ENCODE results near the gene EIF3A. TPM values are rescaled to one million over a fixed set of nuclear protein-coding genes. Genes with fewer than 3 reads are reported as not detected.
"Not testable (repeated sequence)": the region's sequence is repeated elsewhere in the genome, so short reads cannot be mapped to it uniquely, and the experiment has no call there.

EIF3A gene
- 69.6 and 95.7 TPM in 2 replicates for total RNA-seq

DNA sequence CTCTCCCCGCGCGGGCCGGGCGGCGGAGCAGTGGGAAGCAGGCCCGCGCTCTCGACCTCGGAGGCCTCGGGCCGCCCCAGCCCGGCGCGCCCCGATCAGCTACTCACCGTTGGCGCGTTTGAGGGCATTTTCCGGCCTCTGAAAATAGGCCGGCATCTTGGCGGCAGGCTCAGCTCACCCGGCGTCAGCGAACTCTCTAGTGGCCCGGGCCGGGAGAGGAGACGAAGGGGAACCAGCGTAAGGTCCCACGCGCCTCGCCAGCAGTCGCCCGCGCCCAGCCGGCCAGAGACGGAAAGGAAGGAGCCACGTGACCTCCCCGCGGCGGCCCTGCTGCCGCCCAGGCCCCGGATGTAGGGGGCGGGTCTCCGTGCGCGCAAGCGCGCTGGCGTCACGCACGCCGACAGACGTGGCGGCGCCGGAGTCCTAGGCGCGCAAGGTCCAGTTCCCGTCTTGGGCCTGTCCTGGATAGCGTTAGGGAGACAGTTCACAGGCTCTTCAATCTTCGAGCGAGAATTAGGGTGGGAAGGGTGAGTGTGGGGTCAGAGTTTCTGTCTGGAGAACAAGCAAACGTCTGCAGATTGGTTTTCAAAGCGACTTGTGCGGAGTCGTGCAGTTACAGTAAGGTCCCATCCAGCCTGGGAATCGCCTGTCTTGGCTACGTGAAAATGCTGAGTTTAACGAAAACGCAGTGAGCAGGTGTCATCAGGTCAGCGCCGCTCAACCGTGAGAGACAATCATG, at the start of gene EIF3A:
Gene EIF3A (minus strand): TSS at position 297 of the 739 bp plus-strand sequence. CDS start 141 bp downstream, at position 156.
- peak; percentile 84 to 93 for DNase-seq (ENCODE audit: low read depth in 2 of 2)

- DNase-seq (ENCODE audit: low read depth in 2 of 2), result no peak
Observed at GRCh38 chr10:119129721-119130120, 49.1 kb upstream of the EIF3A start.

- DNase-seq (ENCODE audit: low read depth in 2 of 2), result no peak
Observed at GRCh38 chr10:119125942-119126341, 45.3 kb upstream of the EIF3A start.

DNA sequence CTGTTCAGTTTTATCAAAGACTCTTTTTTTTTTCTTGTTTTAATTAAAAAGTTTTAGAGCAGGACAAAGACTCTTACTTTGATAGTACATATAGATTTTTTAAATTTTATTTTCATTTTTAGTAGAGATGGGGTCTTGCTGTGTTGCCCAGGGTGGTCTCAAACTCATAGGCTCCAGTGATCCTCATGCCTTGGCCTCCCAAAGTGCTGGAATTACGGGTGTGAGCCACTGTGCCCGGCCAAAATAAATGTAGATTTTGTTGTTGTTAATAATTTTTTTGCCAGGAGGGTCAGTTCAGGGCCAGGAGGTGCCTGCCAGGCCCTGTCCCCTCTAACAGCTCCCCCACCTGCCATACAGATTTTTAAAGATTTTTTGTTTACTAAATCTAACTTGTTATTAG, 40.3 kb upstream of the EIF3A start:
- DNase-seq (ENCODE audit: low read depth in 2 of 2), result no peak

DNA sequence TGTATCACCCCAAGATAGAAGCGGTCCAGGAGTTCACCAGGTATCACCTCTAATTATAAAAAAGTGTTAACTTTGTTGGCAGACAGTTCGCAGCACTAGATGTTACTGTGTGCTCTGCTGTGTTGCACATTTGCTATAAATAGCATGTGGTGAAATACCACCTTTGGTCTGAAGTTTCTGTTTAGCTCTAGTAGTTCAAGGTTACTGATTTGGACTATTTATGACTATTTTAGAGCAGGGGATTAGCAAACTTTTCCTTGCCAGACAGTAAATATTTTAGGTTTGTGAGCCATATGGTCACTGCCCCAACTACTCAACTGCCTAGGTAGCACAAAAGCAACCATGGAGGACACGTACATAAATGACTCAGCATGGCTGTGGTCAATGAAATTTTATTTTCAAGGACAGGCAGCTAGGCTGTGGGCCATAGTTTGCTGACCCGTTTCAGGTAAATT, 39.8 kb upstream of the EIF3A start:
- DNase-seq (ENCODE audit: low read depth in 2 of 2), result no peak

DNA sequence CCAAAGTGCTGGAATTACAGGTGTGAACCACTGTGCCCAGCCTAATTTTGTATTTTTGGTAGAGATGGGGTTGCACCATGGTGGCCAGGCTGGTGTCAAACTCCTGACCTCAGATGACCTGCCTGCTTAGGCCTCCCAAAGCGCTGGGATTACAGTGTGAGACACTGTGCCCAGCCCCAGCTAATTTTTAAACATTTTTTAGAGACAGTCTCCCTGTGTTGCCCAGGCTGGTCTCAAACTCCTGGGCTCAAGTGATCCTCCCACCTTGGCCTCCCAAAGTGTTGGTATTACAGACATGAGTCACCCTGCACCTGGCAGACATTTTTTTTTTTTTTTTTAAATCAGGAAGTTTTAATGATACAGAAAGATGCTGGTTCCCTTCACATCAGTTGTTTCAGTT, 38.8 kb upstream of the EIF3A start:
- no peak for DNase-seq (ENCODE audit: low read depth in 2 of 2)

GRCh38 chr10:119118231-119118630, 37.6 kb upstream of the EIF3A start:
- no peak for DNase-seq (ENCODE audit: low read depth in 2 of 2)

DNA sequence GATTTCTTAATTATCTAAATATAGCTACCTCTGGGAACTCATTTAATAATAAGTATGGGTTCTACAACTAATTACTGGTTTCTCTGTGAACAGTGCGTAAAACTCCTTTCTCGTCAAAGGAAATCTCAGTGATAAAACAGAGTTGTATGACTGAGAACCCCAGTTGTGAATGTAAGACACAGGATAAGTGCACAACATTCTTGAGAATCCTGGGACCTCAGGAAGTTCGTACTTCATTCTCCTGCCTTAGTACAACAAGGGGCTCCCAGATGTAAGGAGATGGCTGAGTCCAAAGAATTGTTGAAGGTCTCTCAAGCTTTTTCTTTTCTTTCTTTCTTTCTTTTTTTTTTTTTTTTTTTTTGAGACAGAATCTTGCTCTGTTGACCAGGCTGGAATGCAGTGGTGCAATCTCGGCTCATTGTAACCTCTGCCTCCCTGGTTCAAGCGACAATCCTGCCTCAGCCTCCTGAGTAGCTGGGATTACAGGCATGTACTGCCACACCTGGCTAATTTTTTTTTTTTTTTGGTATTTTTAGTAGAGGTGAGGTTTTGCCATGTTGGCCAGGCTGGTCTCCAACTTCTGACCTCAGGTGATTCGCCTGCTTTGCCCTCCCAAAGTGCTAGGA, 35.8 kb upstream of the EIF3A start:
- no peak for DNase-seq (ENCODE audit: low read depth in 2 of 2)

DNA sequence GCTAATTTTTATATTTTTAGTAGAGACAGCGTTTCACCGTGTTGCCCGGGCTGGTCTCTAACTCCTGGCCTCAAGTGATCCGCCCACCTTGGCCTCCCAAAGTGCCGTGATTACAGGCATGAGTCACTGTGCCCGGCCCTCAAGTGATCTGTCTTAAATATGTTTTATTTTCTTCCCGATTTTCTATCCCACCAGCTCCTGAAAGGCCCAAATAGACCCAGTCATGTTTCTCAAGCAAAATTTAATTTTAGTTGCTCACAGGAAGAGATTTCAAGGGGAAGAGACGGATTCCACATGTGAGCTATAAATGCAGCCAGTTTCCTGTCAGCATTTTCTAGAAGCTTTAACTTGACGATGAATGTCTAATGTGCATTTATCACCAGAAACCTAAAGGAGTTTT, 35.3 kb upstream of the EIF3A start:
- DNase-seq (ENCODE audit: low read depth in 2 of 2), result no peak

DNA sequence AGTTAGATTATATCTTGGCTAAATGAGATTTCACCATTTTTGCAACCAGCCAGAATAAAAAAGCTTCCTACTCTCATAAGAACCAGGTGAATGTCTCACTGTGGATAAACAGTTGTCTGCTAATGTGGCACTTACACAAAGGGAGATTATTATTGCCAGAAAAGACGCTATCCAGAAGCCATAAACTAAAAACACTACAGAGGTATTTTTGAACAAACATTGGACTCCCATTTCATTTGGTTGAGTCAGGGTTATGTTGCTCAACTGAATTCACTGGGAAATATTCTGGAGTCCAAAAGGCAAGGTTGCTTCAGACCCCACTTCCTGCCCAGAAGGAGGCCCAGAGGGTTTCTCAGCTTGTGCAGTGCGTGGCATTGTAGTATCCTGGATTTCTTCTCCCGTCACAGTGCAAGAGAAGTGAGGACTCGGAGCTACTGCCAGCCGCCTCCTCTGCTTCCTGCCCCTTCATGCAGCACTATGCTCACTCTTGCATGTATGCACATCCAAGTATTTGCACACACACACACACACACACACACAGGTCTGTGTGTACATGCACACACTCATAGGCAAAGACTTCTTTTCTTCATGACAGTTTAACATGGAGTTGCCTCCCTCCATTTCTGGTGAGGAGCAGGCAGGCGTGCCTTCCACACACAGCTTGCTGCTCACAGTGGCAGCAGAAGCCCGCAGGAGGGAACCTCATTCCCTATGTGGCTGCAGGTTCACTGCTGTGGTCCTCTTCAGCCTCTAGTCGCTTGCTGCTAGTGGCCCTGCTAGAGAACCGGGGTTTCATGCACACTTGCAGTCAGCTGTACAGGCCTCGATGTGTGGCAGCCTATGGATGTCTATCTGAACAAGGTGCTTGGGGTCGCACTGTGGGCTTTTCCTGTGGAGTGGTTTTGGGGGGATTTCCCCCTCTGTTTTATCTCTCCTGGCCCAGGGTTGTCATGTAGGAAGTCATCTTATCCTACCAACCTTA, 33.4 kb upstream of the EIF3A start:
- no peak for DNase-seq (ENCODE audit: low read depth in 2 of 2)

DNA sequence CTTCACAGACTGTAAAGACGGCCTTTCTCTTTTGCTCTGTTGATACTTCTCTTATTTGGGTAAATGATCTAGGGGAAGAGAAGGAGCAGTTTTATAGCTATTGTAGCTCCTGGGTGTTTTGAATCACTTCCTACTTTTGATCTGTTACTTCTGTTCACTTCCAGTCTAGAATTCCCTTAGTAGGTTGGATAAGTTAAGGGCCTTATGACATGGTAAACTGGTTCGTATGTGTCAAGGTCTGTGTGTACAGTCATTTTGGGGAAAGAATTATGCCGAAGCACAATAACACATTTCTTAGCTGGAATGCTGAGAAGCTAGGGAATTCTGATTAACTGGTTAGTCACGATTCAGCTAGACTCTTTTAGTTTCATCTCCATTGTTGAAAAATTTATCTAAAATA, 31.4 kb upstream of the EIF3A start:
- DNase-seq (ENCODE audit: low read depth in 2 of 2), result no peak

DNA sequence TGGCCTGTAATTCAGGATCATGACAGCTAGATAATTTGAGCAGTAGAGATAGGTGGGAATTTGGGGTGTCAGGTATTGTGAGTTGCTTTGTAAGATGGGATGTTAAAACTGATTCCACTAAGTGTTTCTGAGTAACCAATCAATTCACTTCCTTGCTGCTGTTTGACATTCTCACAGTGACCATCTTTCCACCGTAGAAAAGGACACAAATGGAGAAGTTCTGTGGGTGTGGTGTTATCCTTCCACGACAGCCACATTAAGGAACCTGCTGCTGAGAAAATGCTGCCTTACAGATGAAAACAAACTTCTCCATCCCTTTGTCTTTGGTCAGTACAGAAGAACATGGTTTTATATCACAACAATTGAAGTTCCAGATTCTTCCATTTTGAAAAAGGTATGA, 27.2 kb upstream of the EIF3A start:
- DNase-seq (ENCODE audit: low read depth in 2 of 2), result not testable (repeated sequence)

- not testable (repeated sequence) for DNase-seq (ENCODE audit: low read depth in 2 of 2)
Observed at GRCh38 chr10:119107106-119107505, 26.5 kb upstream of the EIF3A start.

GRCh38 chr10:119105899-119106298, 25.3 kb upstream of the EIF3A start:
- not testable (repeated sequence) for DNase-seq (ENCODE audit: low read depth in 2 of 2)

DNA sequence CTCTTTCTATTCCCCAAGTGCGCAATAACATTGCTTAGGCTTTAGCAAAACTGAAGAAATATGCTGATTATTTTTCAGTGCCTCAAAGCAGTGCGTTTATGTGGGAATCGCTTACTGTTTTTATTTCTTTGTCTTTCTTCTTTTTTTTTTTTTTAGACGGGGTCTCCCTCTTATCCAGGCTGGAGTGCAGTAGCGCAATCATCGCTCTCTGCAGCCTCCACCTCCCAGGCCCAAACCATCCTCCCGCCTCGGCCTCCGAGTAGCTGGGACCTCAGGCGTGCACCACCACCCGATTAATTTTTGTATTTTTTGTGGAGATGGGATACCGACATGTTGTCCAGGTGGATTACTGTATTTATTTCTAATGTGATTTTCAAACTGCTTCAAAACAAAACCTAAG, 24.5 kb upstream of the EIF3A start:
- DNase-seq (ENCODE audit: low read depth in 2 of 2), result no peak

GRCh38 chr10:119104654-119105015, 24.0 kb upstream of the EIF3A start:
- DNase-seq (ENCODE audit: low read depth in 2 of 2), result peak in 1 of 2 donors; percentile 49

GRCh38 chr10:119103903-119104653, 23.5 kb upstream of the EIF3A start, which contains the start of gene DENND10:
TSS of gene DENND10 (plus strand) at chr10:119104113. CDS start at chr10:119104143, 30 bp downstream.
- peak; percentile 52 to 89 for DNase-seq (ENCODE audit: low read depth in 2 of 2)

- DNase-seq (ENCODE audit: low read depth in 2 of 2), result no peak
Observed at GRCh38 chr10:119103241-119103902, 22.8 kb upstream of the EIF3A start.

GRCh38 chr10:119101366-119102098, 20.9 kb upstream of the EIF3A start:
- no peak for DNase-seq (ENCODE audit: low read depth in 2 of 2)

All from dermis microvascular lymphatic vessel endothelial cell (primary cell).